Fibroblast of lung (primary cell): ENCODE data around the gene GGCX. TPM values are rescaled to one million over a fixed set of nuclear protein-coding genes. Genes with fewer than 3 reads are reported as not detected.
A peak's percentile ranks its signal among the peaks of the same experiment; 100 is the strongest.

Experiments
- DNase-seq, 2 donors: peaks; one replicate each; pipeline versions ENCODE4 v3.0.0 to v3.0.0-alpha.2; 2010; ENCODE audit warnings: low read depth in 2 of 2
- H2AFZ ChIP-seq: 2 replicates; pipeline ENCODE4 v1.5.1; 2012; ENCODE audit warnings: low read length, control low read depth, inconsistent platforms
- H3K27ac ChIP-seq: 2 replicates; pipeline ENCODE4 v1.5.1; 2011; ENCODE audit warnings: low read length, control low read depth; ENCODE audit not compliant: insufficient read depth
- H3K27me3 ChIP-seq: 2 replicates; pipeline ENCODE4 v1.5.1; 2011; ENCODE audit warnings: mild to moderate bottlenecking, low read length; ENCODE audit not compliant: control insufficient read depth, insufficient read depth
- H3K36me3 ChIP-seq: 2 replicates; pipeline ENCODE4 v1.5.1; 2011; ENCODE audit warnings: low read length; ENCODE audit not compliant: control insufficient read depth, insufficient read depth
- H3K4me1 ChIP-seq: 2 replicates; pipeline ENCODE4 v1.5.1; 2011; ENCODE audit warnings: low read length; ENCODE audit not compliant: control insufficient read depth, insufficient read depth; ENCODE audit errors: extremely low read depth
- H3K4me2 ChIP-seq: 2 replicates; pipeline ENCODE4 v1.5.1; 2011; ENCODE audit warnings: low read length, control low read depth; ENCODE audit not compliant: insufficient read depth; ENCODE audit errors: extremely low read depth
- H3K4me3 ChIP-seq, 4 experiments: fragments of 200-600 bp in 1 of 4; sonication (generic) in 1 of 4; replicated peaks in 1 of 4; 2 replicates each; pipeline ENCODE4 v1.5.1; 2011 to 2016; ENCODE audit warnings: low read length in 4 of 4, low read depth in 3 of 4, mild to moderate bottlenecking in 3 of 4, control low read depth in 2 of 4, inconsistent platforms in 1 of 4, mixed read lengths in 1 of 4; ENCODE audit not compliant: insufficient read depth in 1 of 4; ENCODE audit errors: control extremely low read depth in 1 of 4
- H3K79me2 ChIP-seq: 2 replicates; pipeline ENCODE4 v1.5.1; 2012; ENCODE audit warnings: mild to moderate bottlenecking, low read length, inconsistent platforms; ENCODE audit not compliant: control insufficient read depth, insufficient read depth
- H3K9ac ChIP-seq: 2 replicates; pipeline ENCODE4 v1.5.1; 2011; ENCODE audit warnings: mild to moderate bottlenecking, low read length, control low read depth; ENCODE audit not compliant: insufficient read depth
- H3K9me3 ChIP-seq: 2 replicates; pipeline ENCODE4 v1.5.1; 2012; ENCODE audit warnings: low read depth, low read length; ENCODE audit not compliant: control insufficient read depth, insufficient read depth
- H4K20me1 ChIP-seq: 2 replicates; pipeline ENCODE4 v1.5.1; 2011; ENCODE audit warnings: low read length; ENCODE audit not compliant: control insufficient read depth, insufficient read depth; ENCODE audit errors: extremely low read depth
- CTCF ChIP-seq, 2 donors: IDR thresholded peaks in 1 of 2; conservative IDR thresholded peaks in 1 of 2; 1 replicate in 1 of 2; 2 replicates in 1 of 2; pipeline ENCODE4 v1.5.1; 2011 to 2012; ENCODE audit warnings: low read length in 2 of 2, control low read depth in 1 of 2, inconsistent platforms in 1 of 2, low read depth in 1 of 2, mild to moderate bottlenecking in 1 of 2
- EZH2 ChIP-seq: IDR thresholded peaks from 2 replicates; pipeline ENCODE4 v1.5.1; 2012; ENCODE audit warnings: low read length, control low read depth, mild to moderate bottlenecking; ENCODE audit errors: missing control alignments
- polyA plus RNA-seq, 2 donors: library from polyadenylated mRNA; depleted of rRNA in 1 of 2; stranded (reverse) in 1 of 2; unstranded in 1 of 2; fragments of >200 nt; gene quantifications; 2 replicates each; pipeline ENCODE4 v1.2.1, GENCODE V29; 2011 to 2012; ENCODE audit warnings: missing spikeins in 1 of 2
- total RNA-seq: library from RNA; depleted of rRNA; stranded (reverse); fragments of >200 nt; gene quantifications from 2 replicates; pipeline ENCODE4 v1.2.1, GENCODE V29; 2014

Gene GGCX
- total and polyA plus RNA-seq, 2 donors (not counting 1 experiment from before 2014, with no cell fraction given), result 34.4 to 46.1 TPM

GRCh38 chr2:85598594-85599340 lies 37.5 kb upstream of the GGCX start:
- Histone ChIP-seq H3K4me3 (no peak overlapping the region), H3K36me3 (peaks cover 19% of the 10 kb centered on the region), H3K4me1 (peaks cover 14% of the 10 kb centered on the region), H3K27ac (no peak overlapping the region), H2AFZ (no peak overlapping the region), H3K79me2 (peaks cover 20% of the 10 kb centered on the region), H3K4me2 (no peak overlapping the region), H3K27me3 (no peaks in the 10 kb centered on the region), H3K9ac (no peak overlapping the region), H4K20me1 (no peaks in the 10 kb centered on the region), H3K9me3 (no peaks in the 10 kb centered on the region)
- DNase-seq, result no peak
- TF ChIP-seq CTCF (conservative IDR thresholded peaks at IDR 0.05 in 1 of 2, IDR thresholded peaks at IDR 0.05 in 1 of 2; ENCODE audit: low read depth in 1 of 2, low read length in 2 of 2) (no peak), EZH2 (no peak)

DNA sequence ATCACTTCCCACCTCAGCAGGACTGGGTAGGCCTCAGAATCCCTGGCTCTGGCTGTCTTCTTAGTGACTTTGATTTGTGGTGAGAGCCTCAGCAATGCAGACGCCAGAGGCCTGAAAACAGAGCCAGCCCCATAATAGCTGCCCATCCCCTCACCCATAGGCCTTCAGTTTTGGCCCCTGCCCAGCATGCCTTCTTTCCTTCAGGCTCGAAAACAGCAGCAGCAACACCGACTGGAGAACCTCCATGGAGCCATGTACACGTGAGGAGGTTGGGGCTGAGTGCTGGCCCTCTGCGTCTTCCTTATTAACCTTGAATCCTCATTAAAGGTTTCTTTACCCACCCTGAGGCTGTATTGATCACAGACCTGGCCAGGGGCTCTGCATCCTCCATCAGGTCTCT lies 35.9 kb upstream of the GGCX start:
- Histone ChIP-seq H3K27ac (no peak overlapping the region), H2AFZ (no peak overlapping the region), H4K20me1 (no peaks in the 10 kb centered on the region), H3K4me1 (peaks cover 14% of the 10 kb centered on the region), H3K4me3 (peak overlapping the region in 1 of 4 experiments; percentile 75), H3K9ac (no peak overlapping the region), H3K36me3 (peaks cover 21% of the 10 kb centered on the region), H3K4me2 (peak overlapping the region; percentile 80), H3K79me2 (peaks cover 20% of the 10 kb centered on the region), H3K9me3 (no peaks in the 10 kb centered on the region), H3K27me3 (no peaks in the 10 kb centered on the region)
- no peak for DNase-seq
- no peak for TF ChIP-seq EZH2
- no peak for TF ChIP-seq CTCF (conservative IDR thresholded peaks at IDR 0.05 in 1 of 2, IDR thresholded peaks at IDR 0.05 in 1 of 2; ENCODE audit: low read depth in 1 of 2, low read length in 2 of 2)

GRCh38 chr2:85596486-85597143 lies 35.3 kb upstream of the GGCX start:
- Histone ChIP-seq H3K9me3 (no peaks in the 10 kb centered on the region), H3K9ac (no peak overlapping the region), H3K4me3 (peak overlapping the region; percentile 49 to 95 (median 81)), H2AFZ (no peak overlapping the region), H3K79me2 (peaks cover 23% of the 10 kb centered on the region), H4K20me1 (no peaks in the 10 kb centered on the region), H3K4me1 (peaks cover 19% of the 10 kb centered on the region), H3K4me2 (peak overlapping the region; percentile 80), H3K27ac (peak overlapping the region; percentile 88), H3K27me3 (no peaks in the 10 kb centered on the region), H3K36me3 (peaks cover 21% of the 10 kb centered on the region)
- DNase-seq, result no peak
- TF ChIP-seq CTCF (conservative IDR thresholded peaks at IDR 0.05 in 1 of 2, IDR thresholded peaks at IDR 0.05 in 1 of 2; ENCODE audit: low read depth in 1 of 2, low read length in 2 of 2) (no peak), EZH2 (no peak)
